ENCODE data around the gene INO80B.
"Not testable (repeated sequence)": the region's sequence is repeated elsewhere in the genome, so short reads cannot be mapped to it uniquely, and the experiment has no call there.

The INO80B gene

GRCh38 chr2:74426181-74426758 lies 28.6 kb upstream of the INO80B start:
- no peak for DNase-seq

GRCh38 chr2:74427551-74427950 lies 27.3 kb upstream of the INO80B start:
- no peak for DNase-seq

GRCh38 chr2:74428675-74429074 lies 26.2 kb upstream of the INO80B start:
- no peak for DNase-seq

- DNase-seq, result no peak
These were observed 25.1 kb upstream of the INO80B start for GRCh38 chr2:74429487-74430451.

- no peak for DNase-seq
These were observed 24.4 kb upstream of the INO80B start for GRCh38 chr2:74430502-74430901.

- no peak for DNase-seq
These were observed 18.6 kb upstream of the INO80B start for GRCh38 chr2:74436111-74436805.

GRCh38 chr2:74436848-74437695 lies 17.8 kb upstream of the INO80B start:
- no peak for DNase-seq

GRCh38 chr2:74438248-74438647 lies 16.6 kb upstream of the INO80B start:
- DNase-seq, result no peak

- DNase-seq, result no peak
These were observed 15.5 kb upstream of the INO80B start for GRCh38 chr2:74439373-74439772.

- DNase-seq, result no peak
These were observed 15.0 kb upstream of the INO80B start for GRCh38 chr2:74439803-74440377.

- peak; percentile 67 for DNase-seq
These were observed 14.3 kb upstream of the INO80B start for GRCh38 chr2:74440378-74441169.

GRCh38 chr2:74441170-74441689 lies 13.7 kb upstream of the INO80B start:
- no peak for DNase-seq

- no peak for DNase-seq
These were observed 13.0 kb upstream of the INO80B start, which contains the start of gene RTKN for GRCh38 chr2:74441690-74442482. Gene RTKN (minus strand): TSS chr2:74441937. CDS start chr2:74441816, 121 bp downstream.

- DNase-seq, result not testable (repeated sequence)
These were observed 12.2 kb upstream of the INO80B start for GRCh38 chr2:74442483-74443297.

GRCh38 chr2:74444498-74445318 lies 10.2 kb upstream of the INO80B start:
- DNase-seq, result no peak

GRCh38 chr2:74447230-74447999 lies 7.5 kb upstream of the INO80B start:
- DNase-seq, result no peak

GRCh38 chr2:74448771-74449170 lies 6.1 kb upstream of the INO80B start:
- DNase-seq, result no peak

Measured in suppressor macrophage treated with lipopolysaccharide for 4 hours (primary cell).